Measurements from ENCODE around the gene HSP90AB1.

DNA sequence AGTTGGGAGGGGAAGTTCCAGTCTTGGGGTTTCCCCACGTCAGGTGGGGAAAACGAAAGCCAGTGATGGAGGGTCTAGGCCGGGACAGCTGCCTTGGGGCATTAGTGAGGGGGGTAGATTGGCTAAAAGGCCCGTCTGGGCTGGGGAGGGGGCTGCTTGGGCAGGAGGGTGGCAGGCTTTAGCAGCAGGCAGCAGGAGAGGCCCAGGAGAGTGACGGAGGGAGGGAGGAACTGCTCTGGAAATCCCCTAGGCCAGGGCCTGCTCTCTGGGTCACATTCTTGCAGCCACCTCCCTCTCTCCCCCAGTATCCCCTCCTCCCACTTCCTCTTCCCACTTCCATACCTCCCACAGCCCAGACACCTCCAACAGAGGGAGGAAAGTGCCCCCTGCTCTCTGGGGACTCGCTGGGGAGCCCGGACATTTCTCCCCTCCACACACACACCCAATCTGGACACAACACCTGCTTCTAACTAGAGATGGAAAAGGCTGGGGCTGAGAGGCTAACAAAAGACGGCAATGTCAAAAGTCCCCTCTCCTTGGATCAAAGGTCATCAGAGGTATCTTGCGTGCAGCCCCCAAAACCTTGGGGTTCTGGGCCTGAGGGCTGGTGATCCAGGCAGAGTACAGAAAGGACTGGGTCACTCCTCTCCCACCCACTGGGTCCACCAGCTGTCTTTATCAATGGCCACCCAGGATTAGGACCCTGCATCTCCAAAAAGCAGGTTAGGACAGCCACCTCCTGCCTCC, 16.6 kb downstream of the HSP90AB1 start:
- TF ChIP-seq, protein P1, sequence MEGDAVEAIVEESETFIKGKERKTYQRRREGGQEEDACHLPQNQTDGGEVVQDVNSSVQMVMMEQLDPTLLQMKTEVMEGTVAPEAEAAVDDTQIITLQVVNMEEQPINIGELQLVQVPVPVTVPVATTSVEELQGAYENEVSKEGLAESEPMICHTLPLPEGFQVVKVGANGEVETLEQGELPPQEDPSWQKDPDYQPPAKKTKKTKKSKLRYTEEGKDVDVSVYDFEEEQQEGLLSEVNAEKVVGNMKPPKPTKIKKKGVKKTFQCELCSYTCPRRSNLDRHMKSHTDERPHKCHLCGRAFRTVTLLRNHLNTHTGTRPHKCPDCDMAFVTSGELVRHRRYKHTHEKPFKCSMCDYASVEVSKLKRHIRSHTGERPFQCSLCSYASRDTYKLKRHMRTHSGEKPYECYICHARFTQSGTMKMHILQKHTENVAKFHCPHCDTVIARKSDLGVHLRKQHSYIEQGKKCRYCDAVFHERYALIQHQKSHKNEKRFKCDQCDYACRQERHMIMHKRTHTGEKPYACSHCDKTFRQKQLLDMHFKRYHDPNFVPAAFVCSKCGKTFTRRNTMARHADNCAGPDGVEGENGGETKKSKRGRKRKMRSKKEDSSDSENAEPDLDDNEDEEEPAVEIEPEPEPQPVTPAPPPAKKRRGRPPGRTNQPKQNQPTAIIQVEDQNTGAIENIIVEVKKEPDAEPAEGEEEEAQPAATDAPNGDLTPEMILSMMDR (IDR thresholded peaks at IDR 0.05; ENCODE audit: poor library complexity, severe bottlenecking) = no peak
- TF ChIP-seq EZH2 (IDR thresholded peaks at IDR 0.05; ENCODE audit: borderline replicate concordance, insufficient read depth, low read length, poor library complexity, severe bottlenecking) (no peak), RAD21 (conservative IDR thresholded peaks at IDR 0.05) (no peak)

All from neural cell (in vitro differentiated cells).